DOHH2 (cell line): Measurements from ENCODE around the gene HSDL1.

Source experiments
- H3F3A ChIP-seq: fragments of 200-600 bp; sonication (generic), shearing (Covaris generic); 2 replicates; pipeline ENCODE4 v1.6.0; 2016; ENCODE audit warnings: antibody characterized with exemption, mild to moderate bottlenecking; ENCODE audit not compliant: control insufficient read depth, insufficient read depth
- H3K27ac ChIP-seq: fragments of 200-600 bp; sonication (generic); 2 replicates; pipeline ENCODE4 v1.5.1; 2014; ENCODE audit warnings: low read depth, mild to moderate bottlenecking, low read length, moderate library complexity
- H3K27me3 ChIP-seq: fragments of 200-600 bp; sonication (generic); 2 replicates; pipeline ENCODE4 v1.6.1; 2014; ENCODE audit warnings: mild to moderate bottlenecking, low read length, mixed read lengths; ENCODE audit not compliant: control insufficient read depth
- H3K36me3 ChIP-seq: fragments of 200-600 bp; sonication (generic); 2 replicates; pipeline ENCODE4 v1.6.1; 2014; ENCODE audit warnings: mild to moderate bottlenecking, low read length, moderate library complexity, mixed read lengths; ENCODE audit not compliant: control insufficient read depth
- H3K4me1 ChIP-seq: fragments of 200-600 bp; sonication (generic); 2 replicates; pipeline ENCODE4 v1.6.1; 2014; ENCODE audit warnings: mild to moderate bottlenecking, low read length, mixed read lengths; ENCODE audit not compliant: control insufficient read depth
- H3K4me2 ChIP-seq: fragments of 200-600 bp; sonication (generic); 2 replicates; pipeline ENCODE4 v1.6.0; 2014; ENCODE audit warnings: mild to moderate bottlenecking, low read length, moderate library complexity
- H3K4me3 ChIP-seq: fragments of 200-600 bp; sonication (generic); 2 replicates; pipeline ENCODE4 v1.5.1; 2014; ENCODE audit warnings: mild to moderate bottlenecking, low read length, mixed read lengths
- H3K79me2 ChIP-seq: fragments of 200-600 bp; sonication (generic); 2 replicates; pipeline ENCODE4 v1.6.1; 2014; ENCODE audit warnings: mild to moderate bottlenecking, low read length, mixed read lengths; ENCODE audit not compliant: control insufficient read depth
- H3K9me2 ChIP-seq: fragments of 200-600 bp; sonication (generic); replicated peaks from 2 replicates; pipeline ENCODE4 v1.6.1; 2014; ENCODE audit warnings: mild to moderate bottlenecking, low read length, mixed read lengths; ENCODE audit not compliant: control insufficient read depth
- H3K9me3 ChIP-seq: fragments of 200-600 bp; sonication (generic); 2 replicates; pipeline ENCODE4 v1.6.1; 2014; ENCODE audit warnings: antibody characterized with exemption, low read length, mixed read lengths; ENCODE audit not compliant: control insufficient read depth, insufficient read depth
- H4K20me1 ChIP-seq: fragments of 200-600 bp; sonication (generic); 2 replicates; pipeline ENCODE4 v1.6.0; 2014; ENCODE audit warnings: low read depth, mild to moderate bottlenecking, antibody characterized with exemption, low read length, moderate library complexity; ENCODE audit not compliant: control insufficient read depth, insufficient read depth
- CTCF ChIP-seq: fragments of 200-600 bp; sonication (generic); IDR thresholded peaks from one replicate; pipeline ENCODE4 v1.5.1; 2014; ENCODE audit warnings: antibody characterized with exemption, mild to moderate bottlenecking, low read depth, low read length; ENCODE audit not compliant: poor library complexity, severe bottlenecking
- EZH2phosphoT487 ChIP-seq: fragments of 200-600 bp; sonication (generic); IDR thresholded peaks from 2 replicates; pipeline ENCODE4 v1.6.1; 2017; ENCODE audit warnings: borderline replicate concordance, mild to moderate bottlenecking, antibody characterized with exemption, low read length, moderate library complexity, mixed read lengths

HSDL1 gene

DNA sequence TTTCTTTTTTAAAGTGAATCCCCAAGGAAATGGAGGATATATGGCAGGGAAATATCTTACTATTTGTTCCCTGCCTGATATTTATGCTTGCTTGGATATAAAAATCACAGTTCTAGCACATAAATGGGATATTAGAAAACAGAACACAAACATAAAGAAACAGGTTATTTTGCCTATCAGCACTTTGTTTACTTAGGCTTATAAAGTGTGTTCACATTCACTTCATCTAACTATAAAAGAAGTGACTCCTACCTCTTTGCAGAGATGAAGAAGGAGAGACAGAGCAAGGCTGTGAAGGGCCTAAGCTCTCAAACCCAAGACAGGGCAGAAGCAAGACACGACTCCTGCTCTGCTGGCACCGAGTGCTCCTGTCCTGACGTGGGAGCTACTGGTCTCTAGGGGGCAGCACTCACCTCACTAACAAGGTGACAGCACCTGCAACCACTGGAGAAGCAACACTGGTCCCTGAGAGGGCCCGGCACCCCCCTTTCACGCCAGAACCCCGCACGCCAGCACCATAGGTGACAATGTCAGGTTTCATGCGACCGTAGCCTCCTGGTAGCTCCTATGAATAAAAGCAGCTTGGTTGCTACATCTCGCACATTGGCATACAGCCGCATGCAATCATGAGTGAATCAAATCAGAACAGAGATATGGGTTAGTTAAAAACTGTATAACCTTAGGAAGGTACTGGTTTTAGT lies 60.3 kb downstream of the HSDL1 start:
- H3K27me3 ChIP-seq = no peaks in the 10 kb centered on the region
- H3K4me3 ChIP-seq = 0 out of 2 replicates have a peak overlapping the region, but pooled peaks have one; percentile 3
- H3K9me3 ChIP-seq = no peaks in the 10 kb centered on the region
- H3K79me2 ChIP-seq = peaks cover 7% of the 10 kb centered on the region; the same call in 1 of the 2 replicates
- peaks cover 87% of the 10 kb centered on the region for H3K36me3 ChIP-seq
- peak overlapping the region; percentile 59 for H3K4me2 ChIP-seq
- H3K4me1 ChIP-seq = peaks cover 50% of the 10 kb centered on the region
- H3K9me2 ChIP-seq = no peaks in the 10 kb centered on the region
- peaks cover 7% of the 10 kb centered on the region; the same call in 1 of the 2 replicates for H3F3A ChIP-seq
- peak overlapping the region; percentile 85 for H3K27ac ChIP-seq
- no peaks in the 10 kb centered on the region for H4K20me1 ChIP-seq
- TF ChIP-seq EZH2phosphoT487 (no peak), CTCF (peak; percentile 94)

GRCh38 chr16:84082835-84083569 lies 62.0 kb downstream of the HSDL1 start:
- peaks cover 7% of the 10 kb centered on the region; the same call in 1 of the 2 replicates for H3F3A ChIP-seq
- no peaks in the 10 kb centered on the region for H4K20me1 ChIP-seq
- no peak overlapping the region for H3K4me2 ChIP-seq
- no peaks in the 10 kb centered on the region for H3K9me3 ChIP-seq
- no peak overlapping the region for H3K27ac ChIP-seq
- peaks cover 11% of the 10 kb centered on the region for H3K79me2 ChIP-seq
- no peak overlapping the region for H3K4me3 ChIP-seq
- H3K36me3 ChIP-seq = peaks cover 79% of the 10 kb centered on the region
- no peaks in the 10 kb centered on the region for H3K9me2 ChIP-seq
- TF ChIP-seq EZH2phosphoT487 = no peak
- TF ChIP-seq CTCF = no peak
- no peaks in the 10 kb centered on the region for H3K27me3 ChIP-seq
- peaks cover 35% of the 10 kb centered on the region for H3K4me1 ChIP-seq

DNA sequence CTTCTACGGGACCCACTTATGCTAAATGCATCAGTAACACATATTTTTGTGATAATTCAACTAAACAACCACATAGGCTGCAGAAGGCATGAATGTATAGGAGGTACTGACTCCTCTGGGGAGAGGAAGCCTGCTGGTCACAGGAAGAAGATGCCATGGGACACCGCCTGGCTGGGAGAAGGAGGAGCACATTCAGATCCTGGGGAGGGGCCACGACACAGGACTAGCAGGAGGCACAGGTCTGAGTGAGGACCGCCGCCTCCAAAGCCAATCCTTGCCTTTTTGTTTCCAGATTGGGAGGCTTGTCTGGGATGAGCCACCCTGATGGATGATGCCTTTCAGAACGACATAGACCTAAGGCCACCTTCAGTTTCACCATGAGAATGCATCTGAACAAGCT lies 62.9 kb downstream of the HSDL1 start:
- no peaks in the 10 kb centered on the region for H3K27me3 ChIP-seq
- no peaks in the 10 kb centered on the region for H3K9me3 ChIP-seq
- H3K79me2 ChIP-seq = peaks cover 11% of the 10 kb centered on the region
- peaks cover 78% of the 10 kb centered on the region for H3K36me3 ChIP-seq
- H3K9me2 ChIP-seq = no peaks in the 10 kb centered on the region
- H3F3A ChIP-seq = peaks cover 7% of the 10 kb centered on the region; the same call in 1 of the 2 replicates
- no peak overlapping the region for H3K4me2 ChIP-seq
- no peak overlapping the region for H3K27ac ChIP-seq
- peaks cover 26% of the 10 kb centered on the region for H3K4me1 ChIP-seq
- TF ChIP-seq CTCF (no peak), EZH2phosphoT487 (no peak)
- H4K20me1 ChIP-seq = no peaks in the 10 kb centered on the region
- no peak overlapping the region for H3K4me3 ChIP-seq
